GM18519 (cell line): Measurements from ENCODE around the gene GNG7.
A peak's percentile ranks its signal among the peaks of the same experiment; 100 is the strongest.

Experiments used
- ATAC-seq: cut with Tn5 transposase; IDR thresholded peaks from one replicate; pipeline ENCODE4 v1.9.1; 2021; ENCODE audit warnings: mild to moderate bottlenecking, moderate library complexity; ENCODE audit not compliant: unreplicated experiment, low FRiP score

GNG7 gene

GRCh38 chr19:2702170-2703076 is at the start of gene GNG7:
Gene GNG7, minus strand, starts transcription at chr19:2702694. Its CDS starts 182,006 bp downstream, at chr19:2520688.
- no peak for ATAC-seq

DNA sequence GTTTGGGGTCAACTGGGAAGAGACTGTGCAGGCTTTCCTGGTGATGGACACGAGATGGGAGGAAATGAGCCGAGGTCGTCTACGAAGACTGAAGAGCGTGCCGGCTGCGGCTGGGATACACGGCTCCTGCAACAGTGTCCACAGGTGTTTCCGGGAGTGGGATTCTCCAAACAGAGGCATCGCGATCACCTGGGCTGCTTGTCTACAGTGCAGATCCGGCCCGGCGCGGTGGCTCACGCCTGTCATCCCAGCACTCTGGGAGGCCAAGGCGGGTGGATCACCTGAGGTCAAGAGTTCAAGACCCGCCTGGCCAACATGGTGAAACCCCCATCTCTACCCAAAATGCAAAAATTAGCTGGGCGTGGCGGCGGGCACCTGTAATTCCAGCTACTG is 48.9 kb upstream of the GNG7 start:
- ATAC-seq: no peak

DNA sequence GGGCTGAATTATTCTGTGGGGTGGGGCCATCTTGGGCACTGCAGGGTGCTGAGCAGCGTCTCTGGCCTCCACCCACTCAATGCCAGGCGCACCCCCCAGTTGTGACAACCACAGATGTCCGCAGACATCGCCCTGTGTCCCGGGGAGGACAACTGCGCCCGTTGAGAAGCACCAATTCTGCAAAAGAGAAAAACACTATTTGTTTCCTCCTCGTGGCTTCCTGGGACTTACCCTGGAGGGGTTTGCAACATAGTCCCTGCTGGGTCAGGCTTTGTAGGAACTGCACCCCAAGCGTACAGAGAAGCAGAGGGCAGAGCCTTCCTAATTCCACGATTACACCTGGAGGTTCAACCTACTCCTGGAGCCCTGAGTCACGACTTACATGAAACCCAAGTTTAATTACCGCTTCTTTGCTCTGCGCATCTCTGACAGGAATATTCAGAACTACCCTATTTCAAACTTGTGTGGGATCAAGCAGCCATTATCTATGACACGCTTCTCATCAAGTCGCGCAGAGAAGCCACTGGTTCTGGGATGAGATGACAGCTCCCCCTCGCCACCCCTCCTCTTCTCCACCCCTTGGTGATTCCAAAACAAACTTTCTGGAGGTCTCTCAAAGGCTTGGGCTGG is 48.4 kb upstream of the GNG7 start:
- no peak for ATAC-seq

DNA sequence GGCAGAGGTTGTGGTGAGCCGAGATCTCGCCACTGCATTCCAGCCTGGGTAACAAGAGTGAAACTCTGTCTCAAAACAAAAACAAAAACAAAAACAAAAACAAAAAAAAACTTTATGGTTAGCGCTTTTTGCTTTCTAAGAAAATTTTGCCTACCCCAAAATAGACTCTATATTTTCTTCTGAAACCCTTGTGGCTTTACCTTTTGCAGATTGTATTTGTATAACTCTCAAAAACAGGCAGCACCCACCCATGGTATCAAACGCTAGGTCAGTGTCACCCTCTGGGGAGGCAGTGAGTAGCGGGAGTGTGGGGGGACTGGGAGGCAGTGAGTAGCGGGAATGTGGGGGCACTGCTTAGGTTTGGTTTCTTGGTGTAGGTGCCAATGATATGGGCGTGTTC is 44.9 kb upstream of the GNG7 start:
- no peak for ATAC-seq

- ATAC-seq: no peak
Measured at GRCh38 chr19:2744113-2744512, 41.6 kb upstream of the GNG7 start.

- ATAC-seq: no peak
Measured at GRCh38 chr19:2743099-2743498, 40.6 kb upstream of the GNG7 start.

DNA sequence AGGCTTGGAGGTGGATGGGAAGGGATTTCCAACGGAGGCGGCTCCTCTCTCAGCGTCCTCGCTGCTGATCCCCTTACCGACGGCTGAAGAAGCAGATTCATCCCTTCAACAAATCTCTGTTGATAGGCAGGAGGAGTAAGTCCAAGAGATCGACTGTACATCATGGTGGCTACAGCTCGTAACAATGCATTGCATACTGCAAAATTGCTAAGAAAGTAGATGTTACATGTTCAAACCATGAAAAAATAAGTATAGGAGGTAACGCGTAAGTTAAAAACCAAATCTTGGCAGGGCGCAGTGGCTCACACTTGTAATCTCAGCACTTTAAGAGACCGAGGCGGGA is 37.8 kb upstream of the GNG7 start:
- no peak for ATAC-seq

DNA sequence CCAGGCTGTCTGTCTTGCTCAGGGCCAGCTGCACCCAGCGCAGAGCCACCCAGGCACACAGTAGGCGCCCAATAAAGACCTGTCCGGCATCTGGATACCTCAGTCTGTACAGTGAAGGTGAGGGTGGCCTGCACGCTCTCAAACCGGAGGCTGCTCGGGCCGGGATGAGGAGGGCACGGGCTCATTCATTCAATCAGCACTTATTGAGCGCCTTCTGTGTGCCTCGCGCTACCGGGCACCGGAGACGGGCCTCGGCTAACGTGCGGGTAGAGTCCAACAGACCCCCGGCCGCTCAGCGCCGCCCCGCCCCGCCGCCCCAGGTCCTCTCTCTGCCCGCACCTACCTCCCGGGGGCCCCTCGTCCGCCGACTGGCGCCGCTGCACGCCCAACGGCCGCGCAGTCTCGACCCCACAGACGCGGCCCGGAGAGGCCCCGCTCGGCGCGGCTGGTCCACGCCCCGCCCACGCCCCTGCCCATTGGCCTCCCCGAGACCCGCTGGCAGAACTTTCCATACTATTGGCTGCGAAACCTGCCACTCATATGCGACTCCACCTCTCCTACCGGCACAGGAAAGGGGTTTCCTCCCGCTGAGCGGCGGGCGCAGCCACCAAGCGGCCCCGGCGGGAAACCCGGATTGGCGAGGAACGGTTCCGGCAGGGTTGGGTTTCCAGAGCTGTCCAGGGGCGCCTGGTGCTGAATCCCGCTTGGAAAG is 37.3 kb upstream of the GNG7 start, which contains the start of gene SLC39A3:
SLC39A3 (minus strand) TSS at position 416 of the 712 bp plus-strand sequence. CDS start 2,760 bp downstream, outside the sequence.
- ATAC-seq: peak; percentile 75

DNA sequence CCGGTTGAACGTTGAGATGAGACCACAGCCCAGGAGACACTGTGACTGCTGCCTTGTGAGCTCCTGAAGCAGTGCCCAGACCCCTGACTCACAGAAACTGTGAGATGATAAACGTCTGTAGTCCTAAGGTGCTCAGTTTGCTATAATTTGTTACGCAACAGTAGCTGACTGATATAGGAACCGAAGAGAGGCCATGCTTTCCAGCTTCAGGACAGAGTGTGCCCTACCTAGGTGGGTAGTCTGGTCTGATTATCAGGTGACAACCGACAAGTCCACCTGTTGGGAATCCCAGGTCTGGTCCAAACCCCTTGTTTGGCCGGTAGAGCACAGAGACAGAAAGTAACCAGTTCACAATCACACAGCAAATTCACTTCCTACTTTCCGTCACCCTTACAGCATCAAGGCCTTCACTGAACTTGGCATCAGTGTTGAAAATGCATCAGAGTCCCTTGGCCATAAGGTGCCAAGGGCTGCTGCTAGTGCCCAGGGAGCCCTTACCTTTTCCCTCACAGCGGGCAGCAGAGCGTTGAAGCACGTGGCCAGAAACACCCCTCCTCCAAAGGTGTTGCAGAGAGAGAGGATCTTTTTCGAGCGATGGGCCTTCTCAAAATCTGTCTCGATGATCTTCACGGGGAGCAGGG is 34.2 kb upstream of the GNG7 start:
- ATAC-seq: no peak

- ATAC-seq: no peak
Measured at GRCh38 chr19:2735374-2735773, 32.9 kb upstream of the GNG7 start.

DNA sequence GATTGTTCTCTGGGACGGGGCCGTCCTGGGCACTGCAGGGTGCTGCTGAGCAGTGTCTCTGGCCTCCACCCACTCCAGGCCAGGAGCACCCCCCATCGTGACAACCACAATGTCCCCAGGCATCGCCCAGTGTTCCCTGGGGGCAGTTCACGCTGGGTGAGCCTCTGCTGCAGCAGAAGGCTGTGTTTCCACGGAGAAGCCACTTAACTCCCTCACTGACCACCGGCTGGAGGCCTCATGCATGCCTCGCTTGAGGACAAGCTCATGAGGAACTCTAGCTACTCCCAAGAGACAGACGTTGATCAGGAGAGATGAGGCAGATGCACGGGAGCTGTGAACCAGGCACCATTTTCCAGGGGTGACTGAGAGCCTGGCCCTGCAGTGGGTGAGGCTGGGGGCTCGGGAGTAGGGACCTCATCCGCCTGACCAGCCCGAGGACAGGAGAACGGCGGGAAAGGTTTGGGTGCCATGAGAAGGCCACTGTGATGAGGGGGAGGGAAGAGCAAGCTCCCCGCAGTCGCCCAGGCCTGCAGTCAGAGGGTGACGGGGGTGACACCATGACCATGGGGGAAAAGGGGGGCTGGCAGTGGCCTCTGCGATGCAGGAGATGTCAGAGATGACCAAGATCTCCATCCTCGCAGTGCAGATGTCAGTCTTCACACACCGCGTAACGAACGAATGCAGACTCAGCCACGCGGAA is 32.2 kb upstream of the GNG7 start:
- ATAC-seq: no peak

DNA sequence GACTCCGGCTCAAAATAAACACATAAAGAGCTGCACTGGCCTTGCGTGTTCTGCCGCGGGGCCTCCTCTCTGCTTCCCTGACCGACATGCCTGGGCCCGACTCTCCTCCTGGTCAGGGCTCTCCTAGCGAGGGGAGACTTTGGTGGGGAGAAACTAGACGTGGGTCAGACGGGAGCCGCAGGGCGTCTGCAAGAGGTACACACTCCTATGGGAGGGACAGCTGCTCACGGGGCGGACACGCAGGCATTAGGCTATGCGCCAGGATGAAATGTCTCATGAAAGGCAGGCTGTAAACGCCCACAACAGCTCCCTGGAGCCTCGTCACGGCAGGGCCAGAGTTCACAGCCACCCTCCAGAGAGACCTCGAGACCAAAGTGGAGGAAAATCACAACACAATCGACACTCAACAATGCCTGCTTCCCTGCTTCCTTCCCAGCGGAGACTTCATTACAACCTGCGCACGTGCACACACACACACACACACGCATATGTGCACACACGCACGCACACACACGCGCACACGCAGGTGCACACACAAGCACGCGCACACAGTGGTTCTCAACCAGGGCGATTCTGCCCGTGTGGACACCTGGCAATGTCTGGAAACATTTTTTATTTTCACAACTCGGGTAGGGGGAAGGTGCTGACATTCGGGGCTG is 31.6 kb upstream of the GNG7 start:
- no peak for ATAC-seq

DNA sequence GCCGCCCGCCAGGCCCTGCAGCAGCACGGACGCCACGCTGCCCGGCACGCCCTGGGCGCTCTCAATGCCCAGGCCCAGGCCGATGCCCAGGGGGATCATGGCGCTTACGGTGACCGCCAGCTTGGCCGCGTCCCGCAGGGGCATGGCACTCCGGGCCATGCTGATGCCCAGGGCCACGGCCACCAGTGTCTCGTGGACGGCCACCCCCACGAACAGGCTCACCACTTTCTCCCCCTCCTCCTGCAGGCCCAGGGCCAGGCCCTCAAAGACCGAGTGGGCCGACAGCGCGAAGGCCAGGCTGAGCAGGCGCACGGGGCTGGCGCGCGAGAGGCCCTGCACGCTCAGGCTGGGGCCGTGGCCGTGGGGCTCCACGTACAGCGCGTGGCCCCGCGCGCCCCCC is 30.4 kb upstream of the GNG7 start:
- ATAC-seq: no peak

- ATAC-seq: no peak
Measured at GRCh38 chr19:2732157-2732725, 29.7 kb upstream of the GNG7 start.

DNA sequence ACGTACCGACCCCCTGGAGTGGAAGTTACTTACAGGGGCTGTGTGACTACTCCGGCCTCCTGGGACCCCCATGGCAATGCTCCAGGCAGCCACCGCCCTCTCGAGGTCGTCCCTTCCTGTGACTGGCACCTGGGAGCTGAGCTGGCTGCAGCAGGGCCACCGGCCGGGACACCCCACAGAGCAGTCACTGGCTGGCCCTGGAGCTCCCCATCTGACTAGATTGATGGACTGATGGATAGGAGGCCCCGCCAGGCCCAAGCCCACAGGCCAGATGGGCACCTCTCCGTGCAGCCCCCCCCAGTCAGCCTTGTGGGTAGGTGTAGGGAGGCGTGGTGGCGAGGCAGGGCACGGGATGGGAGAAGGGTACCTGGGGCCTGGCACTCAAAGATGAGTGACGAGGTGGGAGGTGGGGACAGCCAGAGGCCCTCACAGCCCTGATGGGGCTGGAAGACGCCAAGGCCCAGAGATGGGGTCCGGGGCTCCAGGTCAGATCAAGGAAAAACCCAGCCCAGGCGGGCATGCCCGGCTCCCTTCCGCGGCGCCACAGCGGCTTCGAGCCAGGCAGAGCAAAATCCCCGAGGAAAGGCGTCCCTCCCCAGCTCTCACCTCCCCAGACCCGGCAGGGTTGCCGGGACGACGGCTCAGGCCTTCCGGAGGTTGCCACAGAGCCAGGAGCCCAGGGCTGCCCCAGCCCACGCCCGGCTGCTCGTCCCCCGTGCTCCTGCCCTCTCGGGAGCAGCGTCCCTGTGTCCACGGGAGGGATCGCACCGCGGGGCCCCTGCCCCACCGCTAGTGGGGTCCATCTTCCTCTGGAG is 28.9 kb upstream of the GNG7 start:
- ATAC-seq: no peak

DNA sequence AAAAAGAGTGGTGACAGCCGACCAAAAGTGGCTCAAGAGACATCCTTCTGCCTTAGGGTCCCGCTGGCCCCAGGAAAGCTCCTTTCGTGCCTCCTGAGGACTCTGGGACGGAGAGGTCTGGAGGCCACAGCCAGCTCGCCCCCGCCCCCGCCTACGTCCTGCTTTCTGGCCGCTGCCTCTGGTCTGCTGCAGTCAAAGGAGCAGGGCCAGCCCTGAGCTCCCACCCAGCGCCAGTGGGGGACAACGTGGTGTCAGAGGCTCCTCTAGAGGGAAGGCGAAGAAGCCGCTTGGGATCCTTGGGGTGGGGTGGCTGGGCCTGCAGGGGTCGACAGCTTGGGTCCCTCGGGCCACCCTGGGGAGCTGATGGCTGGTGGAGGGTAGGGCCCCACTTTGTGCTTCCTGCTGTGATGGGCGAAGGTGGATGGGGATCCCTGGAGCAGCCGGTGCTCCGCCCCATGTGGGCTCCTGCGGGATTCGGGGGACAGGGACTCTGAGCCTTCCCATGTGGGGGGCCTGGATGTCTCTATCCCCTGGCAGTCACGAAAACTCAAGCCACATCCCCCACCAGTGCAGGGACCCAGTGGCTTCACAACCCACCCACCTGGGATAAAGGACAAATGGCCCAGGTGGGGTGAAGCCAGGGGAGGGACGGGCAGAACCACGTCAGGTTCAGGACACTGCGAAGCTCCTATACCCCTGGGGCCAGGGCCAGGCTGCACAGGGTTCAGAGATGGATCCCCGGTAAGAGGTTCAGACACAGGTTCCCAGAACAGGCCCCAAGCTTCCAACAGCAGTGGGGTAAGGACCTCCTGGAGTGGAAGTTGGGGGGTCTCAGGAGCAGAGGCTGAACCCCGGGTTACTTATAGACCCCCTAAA is 27.7 kb upstream of the GNG7 start:
- no peak for ATAC-seq

- no peak for ATAC-seq
Measured at GRCh38 chr19:2728783-2729387, 26.4 kb upstream of the GNG7 start.
